Suprapubic skin (tissue), 4 donors: ENCODE data around the gene SRMS. TPM values are rescaled to one million over a fixed set of nuclear protein-coding genes. Genes with fewer than 3 reads are reported as not detected.

ENCODE experiments used
- DNase-seq, 2 donors: peaks; one replicate each; pipeline ENCODE4 v3.0.0-alpha.2; 2019; ENCODE audit warnings: low spot score in 2 of 2
- H3K27ac ChIP-seq: fragments of 200-600 bp; sonication (generic); one replicate; pipeline ENCODE4 v1.5.1; 2019
- H3K27me3 ChIP-seq: fragments of 200-600 bp; sonication (generic); one replicate; pipeline ENCODE4 v1.5.1; 2019
- H3K36me3 ChIP-seq: fragments of 200-600 bp; sonication (generic); one replicate; pipeline ENCODE4 v1.5.1; 2019
- H3K4me1 ChIP-seq: fragments of 200-600 bp; sonication (generic); one replicate; pipeline ENCODE4 v1.5.1; 2019
- H3K4me3 ChIP-seq: fragments of 200-600 bp; sonication (generic); one replicate; pipeline ENCODE4 v1.5.1; 2019; ENCODE audit warnings: mild to moderate bottlenecking
- H3K9me3 ChIP-seq: fragments of 200-600 bp; sonication (generic); one replicate; pipeline ENCODE4 v1.5.1; 2019
- EP300 ChIP-seq: sonication (generic); formaldehyde crosslinking; IDR thresholded peaks from one replicate; pipeline ENCODE4 v1.6.1; 2017; ENCODE audit warnings: antibody characterized with exemption
- POLR2A ChIP-seq, 2 donors: fragments of 450-650 bp; IDR thresholded peaks; one replicate each; pipeline ENCODE4 v1.6.1; 2017; ENCODE audit warnings: antibody characterized with exemption in 2 of 2, mild to moderate bottlenecking in 2 of 2, moderate library complexity in 2 of 2
- POLR2AphosphoS5 ChIP-seq, 3 donors: sonication (generic); formaldehyde crosslinking; IDR thresholded peaks; one replicate each; pipeline ENCODE4 v1.6.1; 2017; ENCODE audit warnings: antibody characterized with exemption in 3 of 3
- WGBS: methylation state at CpG from one replicate; pipeline ENCODE4 v1.1.5; 2018; 5-methylcytosine and 5-hydroxymethylcytosine counted together
- total RNA-seq, 4 donors: library from RNA; depleted of rRNA; stranded (reverse); fragments of >200 nt; gene quantifications; one replicate each; pipeline ENCODE4 v1.1.0, GENCODE V29; 2016
- TF ChIP-seq, protein P1 (sequence below), 2 donors: fragments of 200-600 bp in 1 of 2; fragments of 450-650 bp in 1 of 2; sonication (generic) in 1 of 2; IDR thresholded peaks; one replicate each; pipeline ENCODE4 v1.5.1; 2016 to 2019; ENCODE audit warnings: antibody characterized with exemption in 2 of 2, mild to moderate bottlenecking in 1 of 2, moderate library complexity in 1 of 2

SRMS gene
- total RNA-seq, 4 donors from 2014 or later: 1.3 TPM; not detected in 3

DNA sequence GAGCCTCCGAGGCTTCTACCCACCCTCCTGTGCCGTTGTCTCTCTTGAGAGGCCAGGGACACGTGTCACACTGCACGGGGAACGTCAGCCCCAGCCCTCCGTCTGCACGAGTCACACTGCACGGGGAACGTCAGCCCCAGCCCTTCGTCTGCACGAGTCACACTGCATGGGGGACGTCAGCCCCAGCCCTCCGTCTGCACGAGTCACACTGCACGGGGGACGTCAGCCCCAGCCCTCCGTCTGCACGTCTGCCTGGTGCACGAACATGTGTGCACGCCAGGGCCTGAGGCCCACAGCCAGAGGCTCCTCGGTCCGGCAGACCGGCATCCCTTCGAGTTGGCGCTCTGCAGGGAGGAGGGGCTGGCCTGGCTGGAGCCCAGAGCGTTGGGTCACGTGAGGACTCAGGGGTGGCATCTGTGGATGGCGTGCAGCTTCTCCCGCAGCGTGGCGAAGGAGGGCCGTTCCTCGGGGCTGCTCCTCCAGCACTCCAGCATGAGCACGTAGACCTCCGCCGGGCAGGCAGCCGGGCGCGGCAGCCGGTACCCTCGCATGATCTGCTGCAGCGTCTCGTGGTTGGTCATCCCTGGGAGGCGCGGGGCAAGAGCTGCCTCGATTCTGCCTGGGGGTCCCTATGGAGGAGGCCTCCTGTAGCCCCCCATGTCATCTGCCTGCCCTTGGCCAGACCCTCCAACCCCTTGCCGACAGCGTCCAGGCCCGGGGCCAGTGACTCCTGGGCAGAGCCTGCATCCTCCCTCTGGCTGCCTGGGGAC lies 6.9 kb downstream of the SRMS start:
- Histone ChIP-seq H3K4me1 (peaks cover 75% of the 10 kb centered on the region), H3K36me3 (no peaks in the 10 kb centered on the region), H3K4me3 (no peak overlapping the region), H3K27me3 (no peaks in the 10 kb centered on the region), H3K9me3 (no peaks in the 10 kb centered on the region), H3K27ac (no peak overlapping the region)
- TF ChIP-seq POLR2AphosphoS5 (IDR thresholded peaks at IDR 0.05): no peak
- TF ChIP-seq, protein P1, sequence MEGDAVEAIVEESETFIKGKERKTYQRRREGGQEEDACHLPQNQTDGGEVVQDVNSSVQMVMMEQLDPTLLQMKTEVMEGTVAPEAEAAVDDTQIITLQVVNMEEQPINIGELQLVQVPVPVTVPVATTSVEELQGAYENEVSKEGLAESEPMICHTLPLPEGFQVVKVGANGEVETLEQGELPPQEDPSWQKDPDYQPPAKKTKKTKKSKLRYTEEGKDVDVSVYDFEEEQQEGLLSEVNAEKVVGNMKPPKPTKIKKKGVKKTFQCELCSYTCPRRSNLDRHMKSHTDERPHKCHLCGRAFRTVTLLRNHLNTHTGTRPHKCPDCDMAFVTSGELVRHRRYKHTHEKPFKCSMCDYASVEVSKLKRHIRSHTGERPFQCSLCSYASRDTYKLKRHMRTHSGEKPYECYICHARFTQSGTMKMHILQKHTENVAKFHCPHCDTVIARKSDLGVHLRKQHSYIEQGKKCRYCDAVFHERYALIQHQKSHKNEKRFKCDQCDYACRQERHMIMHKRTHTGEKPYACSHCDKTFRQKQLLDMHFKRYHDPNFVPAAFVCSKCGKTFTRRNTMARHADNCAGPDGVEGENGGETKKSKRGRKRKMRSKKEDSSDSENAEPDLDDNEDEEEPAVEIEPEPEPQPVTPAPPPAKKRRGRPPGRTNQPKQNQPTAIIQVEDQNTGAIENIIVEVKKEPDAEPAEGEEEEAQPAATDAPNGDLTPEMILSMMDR (IDR thresholded peaks at IDR 0.05): no peak
- no peak for TF ChIP-seq POLR2A (IDR thresholded peaks at IDR 0.05)
- TF ChIP-seq EP300: no peak
- WGBS: 61% methylated on average over 12 of the region's 49 CpGs
- DNase-seq: no peak

DNA sequence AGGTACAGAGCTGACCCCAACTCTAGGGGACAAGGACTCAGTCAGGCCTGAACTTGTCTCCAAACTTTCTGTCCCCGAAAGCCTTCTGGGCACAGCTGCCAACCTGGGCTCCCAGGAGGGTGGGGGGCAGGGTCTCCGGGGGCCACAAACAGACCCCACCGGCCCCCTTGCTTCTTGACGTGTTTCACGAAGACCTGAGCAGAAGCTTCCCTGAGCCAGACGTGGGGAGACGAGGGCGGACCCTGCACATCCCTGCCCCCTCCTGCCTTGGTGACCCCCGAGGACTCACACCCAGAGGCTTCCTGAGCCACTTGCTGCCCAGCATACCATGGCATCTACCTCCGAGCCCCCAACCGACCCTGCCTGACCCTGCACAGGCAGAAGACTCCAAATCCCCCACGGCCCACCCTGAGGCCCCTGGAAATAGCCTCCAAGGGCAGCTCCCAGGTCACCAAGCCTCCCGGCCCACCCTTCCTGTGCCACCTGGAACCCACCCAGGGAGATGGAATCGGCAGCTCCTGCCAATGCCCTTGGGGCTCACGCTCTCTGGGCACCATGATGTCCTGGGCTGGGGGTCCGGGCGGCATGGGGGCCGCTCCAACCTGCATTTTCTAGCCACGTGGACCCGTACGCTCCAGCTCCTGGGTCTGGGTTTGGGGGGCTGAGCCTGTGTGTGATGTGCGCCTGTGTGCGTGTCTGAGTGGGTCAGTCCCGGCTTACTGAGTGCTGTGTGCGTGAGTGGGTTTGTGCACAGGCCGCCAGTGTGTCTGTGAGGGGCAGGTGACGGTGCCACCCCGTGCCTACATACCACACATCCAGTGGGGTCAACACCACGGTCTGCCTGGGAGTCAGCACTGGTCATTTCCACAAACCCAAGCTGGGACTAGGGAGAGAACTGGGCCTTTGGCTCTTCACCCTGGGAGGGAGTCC lies 7.8 kb downstream of the SRMS start:
- H3K36me3 ChIP-seq: no peaks in the 10 kb centered on the region
- WGBS: 73% methylated on average over 5 of the region's 29 CpGs
- no peak overlapping the region for H3K4me3 ChIP-seq
- no peaks in the 10 kb centered on the region for H3K9me3 ChIP-seq
- no peak overlapping the region for H3K27ac ChIP-seq
- peaks cover 3% of the 10 kb centered on the region for H3K27me3 ChIP-seq
- H3K4me1 ChIP-seq: peaks cover 79% of the 10 kb centered on the region
- TF ChIP-seq POLR2AphosphoS5 (IDR thresholded peaks at IDR 0.05) (no peak), EP300 (no peak), POLR2A (IDR thresholded peaks at IDR 0.05) (no peak)
- TF ChIP-seq, protein P1 (IDR thresholded peaks at IDR 0.05): no peak
- no peak for DNase-seq

DNA sequence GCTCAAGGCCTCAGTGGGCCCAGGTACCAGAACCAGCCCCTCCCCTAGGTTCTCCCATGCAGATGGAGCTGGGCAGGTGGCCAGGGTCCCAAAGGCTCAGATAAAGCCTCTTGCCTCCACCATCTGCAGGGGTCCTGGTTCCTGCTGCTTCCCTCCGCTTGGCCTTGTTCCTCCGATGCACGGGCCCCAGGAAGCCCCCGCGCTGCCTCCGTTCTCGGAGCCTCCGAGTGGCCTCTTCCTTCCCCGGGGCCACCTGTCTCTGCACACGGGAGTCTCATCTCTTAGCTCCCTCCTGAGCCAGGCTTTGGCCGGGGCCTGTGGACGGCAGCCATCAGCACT lies 8.5 kb downstream of the SRMS start:
- no peaks in the 10 kb centered on the region for H3K36me3 ChIP-seq
- DNase-seq: no peak
- H3K27me3 ChIP-seq: peaks cover 7% of the 10 kb centered on the region
- no peak for TF ChIP-seq POLR2A (IDR thresholded peaks at IDR 0.05)
- TF ChIP-seq EP300: no peak
- TF ChIP-seq, protein P1 (IDR thresholded peaks at IDR 0.05): no peak
- TF ChIP-seq POLR2AphosphoS5 (IDR thresholded peaks at IDR 0.05): no peak
- no peak overlapping the region for H3K27ac ChIP-seq
- no peak overlapping the region for H3K4me3 ChIP-seq
- H3K4me1 ChIP-seq: peaks cover 86% of the 10 kb centered on the region
- no CpG with 5 or more reads among the region's 12 CpGs for WGBS
- H3K9me3 ChIP-seq: no peaks in the 10 kb centered on the region

DNA sequence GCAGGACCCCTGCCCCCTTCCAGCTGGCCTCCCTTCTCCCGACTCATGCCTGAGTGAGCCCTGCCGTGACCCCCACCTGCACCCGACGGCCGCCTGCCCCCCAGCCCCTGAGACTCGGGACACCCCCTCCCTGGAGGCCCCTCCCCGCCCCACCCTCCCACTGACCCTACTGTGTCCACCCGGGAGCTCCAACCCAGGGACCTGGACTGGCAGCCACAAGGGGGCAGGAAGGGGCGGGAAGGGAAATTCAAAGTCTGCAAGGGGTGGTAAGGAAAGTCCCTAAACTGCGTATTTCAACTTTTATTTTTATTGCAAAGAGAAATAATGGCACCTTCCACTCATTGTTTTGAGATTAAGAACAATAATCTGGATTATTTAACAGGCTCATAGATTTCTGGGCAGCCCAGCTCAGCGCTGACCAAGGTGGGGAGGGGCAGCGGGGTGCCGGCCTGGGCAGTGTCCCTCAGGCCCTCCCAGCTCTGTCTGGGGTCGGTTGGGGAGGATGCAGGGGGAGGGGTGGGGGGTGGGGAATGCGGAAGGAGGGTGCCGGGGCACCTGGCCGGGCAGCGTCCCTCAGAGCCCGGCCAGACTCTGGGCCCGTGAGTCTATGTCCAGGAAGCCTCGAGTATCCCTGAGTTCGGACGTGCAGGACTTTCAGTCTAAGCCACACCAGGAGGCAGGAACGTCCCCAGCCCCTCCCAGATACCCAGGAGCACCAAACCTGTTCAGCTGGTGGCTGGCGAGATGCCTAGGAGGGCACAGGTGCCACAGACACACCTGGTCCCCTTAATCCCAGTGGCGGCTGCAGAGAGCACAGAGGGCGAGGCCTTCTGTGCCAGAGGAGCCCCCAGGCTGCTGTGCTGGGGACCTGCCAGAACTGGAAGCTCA lies 9.1 kb downstream of the SRMS start:
- H3K27me3 ChIP-seq: peaks cover 7% of the 10 kb centered on the region
- no peaks in the 10 kb centered on the region for H3K9me3 ChIP-seq
- peak overlapping the region; percentile 87 for H3K27ac ChIP-seq
- 35% methylated on average over 10 of the region's 27 CpGs for WGBS
- H3K4me1 ChIP-seq: peaks cover 92% of the 10 kb centered on the region
- H3K36me3 ChIP-seq: no peaks in the 10 kb centered on the region
- DNase-seq: no peak
- TF ChIP-seq, protein P1 (IDR thresholded peaks at IDR 0.05): no peak
- TF ChIP-seq POLR2AphosphoS5 (IDR thresholded peaks at IDR 0.05) (no peak), POLR2A (IDR thresholded peaks at IDR 0.05) (no peak), EP300 (no peak)
- peak overlapping the region; percentile 49 for H3K4me3 ChIP-seq
